NCI-H446 treated with DMSO at 0.1 percent for 48 hours (cell line): ENCODE data around the gene CRYGN.

Experiments used
- DNase-seq: peaks from one replicate; lab custom pipeline; 2025; lab: John Stamatoyannopoulos, UW

CRYGN gene

GRCh38 chr7:151406886-151407583 lies 32.9 kb downstream of the CRYGN start:
- DNase-seq: no peak

DNA sequence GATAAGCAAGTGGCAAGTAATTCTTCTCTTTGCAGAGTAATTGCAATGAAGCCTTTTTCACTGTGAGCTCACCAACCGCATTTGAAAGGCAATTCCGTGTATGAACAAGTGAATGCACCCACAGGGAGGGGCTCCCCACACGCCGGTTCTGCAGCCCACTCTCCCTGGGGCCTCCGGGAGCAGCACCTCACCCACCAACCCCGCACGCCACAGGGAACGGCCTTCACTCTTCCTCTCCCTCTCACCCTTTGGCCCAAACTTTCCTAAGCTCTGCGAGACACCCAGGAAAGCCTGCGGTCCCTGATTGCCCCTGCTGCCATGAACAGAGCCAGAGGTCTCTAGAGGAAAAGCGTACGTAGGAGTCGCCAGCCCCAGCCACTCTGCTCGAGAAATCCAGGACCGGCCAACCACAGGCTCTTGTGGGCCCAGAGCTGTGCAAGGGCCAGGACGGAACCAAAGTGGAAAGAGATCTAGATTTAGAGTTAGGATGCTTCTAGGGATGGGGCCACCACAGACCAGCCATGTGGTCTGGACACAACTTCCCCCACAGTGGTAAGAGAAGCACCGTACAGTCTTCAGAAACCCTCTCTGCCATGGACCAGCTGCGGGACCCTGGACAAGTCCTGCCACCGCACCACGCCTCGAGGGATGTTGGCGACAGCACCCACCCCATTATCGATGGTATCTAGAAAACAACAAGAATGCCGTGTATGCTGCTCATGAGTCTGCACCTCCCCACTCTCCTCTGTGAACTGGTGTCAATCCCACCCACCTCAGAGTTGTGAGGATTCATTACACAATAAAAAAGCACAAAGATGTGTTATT lies 33.7 kb downstream of the CRYGN start:
- no peak for DNase-seq

- no peak for DNase-seq
Measured at GRCh38 chr7:151405588-151405987, 34.4 kb downstream of the CRYGN start.

GRCh38 chr7:151405056-151405455 lies 34.9 kb downstream of the CRYGN start:
- DNase-seq: no peak

GRCh38 chr7:151404216-151405011 lies 35.5 kb downstream of the CRYGN start:
- DNase-seq: no peak

DNA sequence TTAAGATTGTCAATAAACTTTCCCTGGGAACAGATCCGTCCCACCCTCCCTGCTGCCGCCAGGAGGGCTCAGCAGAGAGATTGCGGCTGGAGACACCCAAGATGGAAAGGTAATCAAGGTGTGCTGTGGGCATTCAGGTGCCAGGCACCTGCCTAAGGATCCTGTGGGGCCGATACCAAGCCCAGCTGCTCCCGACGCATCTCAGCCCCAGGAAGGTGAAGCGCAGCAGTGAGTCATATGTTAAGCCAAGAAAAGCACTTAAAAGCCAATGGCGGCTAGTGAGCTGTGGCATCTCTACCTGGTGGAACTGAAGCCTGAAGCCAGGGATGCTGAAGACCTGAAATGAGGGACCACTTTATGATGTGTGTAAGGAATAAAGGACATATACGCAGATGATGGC lies 36.2 kb downstream of the CRYGN start:
- no peak for DNase-seq

DNA sequence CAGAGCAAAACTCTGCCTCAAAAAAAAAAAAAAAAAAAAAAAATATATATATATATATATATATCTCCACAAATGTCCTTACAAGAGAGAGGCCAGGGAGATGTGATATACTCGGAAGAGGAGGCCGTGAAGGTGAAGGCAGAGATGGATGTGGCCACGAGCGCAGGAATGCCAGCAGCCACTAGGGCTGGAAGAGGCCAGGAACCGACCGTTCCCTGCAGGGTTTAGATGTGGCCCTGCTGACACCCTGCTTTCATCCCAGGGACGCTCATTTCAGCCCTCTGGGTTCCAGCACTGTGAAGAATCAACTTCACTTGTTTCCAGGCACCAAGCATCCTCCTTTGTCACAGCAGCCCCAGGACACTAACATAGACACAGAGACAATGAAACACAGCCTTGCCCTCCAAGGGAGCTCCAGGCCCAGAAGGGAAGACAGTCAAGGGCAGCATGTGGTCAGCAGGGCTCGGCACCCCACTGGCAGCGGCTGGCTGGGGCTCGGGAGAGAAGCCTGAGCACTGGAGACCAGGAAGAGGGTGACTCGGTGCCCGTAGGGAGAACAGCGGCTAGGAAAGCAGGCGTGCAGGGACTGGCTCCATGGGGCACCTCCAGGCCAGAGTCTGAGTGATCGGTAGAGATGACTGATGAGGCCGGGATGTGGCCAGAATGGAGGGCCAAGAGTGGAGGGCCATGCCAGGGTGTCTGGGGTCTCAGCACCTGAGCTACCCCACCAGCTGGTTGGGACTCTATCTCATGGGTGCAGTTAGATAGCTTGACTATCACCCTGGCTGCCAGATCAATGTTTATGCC lies 37.7 kb downstream of the CRYGN start:
- DNase-seq: no peak

DNA sequence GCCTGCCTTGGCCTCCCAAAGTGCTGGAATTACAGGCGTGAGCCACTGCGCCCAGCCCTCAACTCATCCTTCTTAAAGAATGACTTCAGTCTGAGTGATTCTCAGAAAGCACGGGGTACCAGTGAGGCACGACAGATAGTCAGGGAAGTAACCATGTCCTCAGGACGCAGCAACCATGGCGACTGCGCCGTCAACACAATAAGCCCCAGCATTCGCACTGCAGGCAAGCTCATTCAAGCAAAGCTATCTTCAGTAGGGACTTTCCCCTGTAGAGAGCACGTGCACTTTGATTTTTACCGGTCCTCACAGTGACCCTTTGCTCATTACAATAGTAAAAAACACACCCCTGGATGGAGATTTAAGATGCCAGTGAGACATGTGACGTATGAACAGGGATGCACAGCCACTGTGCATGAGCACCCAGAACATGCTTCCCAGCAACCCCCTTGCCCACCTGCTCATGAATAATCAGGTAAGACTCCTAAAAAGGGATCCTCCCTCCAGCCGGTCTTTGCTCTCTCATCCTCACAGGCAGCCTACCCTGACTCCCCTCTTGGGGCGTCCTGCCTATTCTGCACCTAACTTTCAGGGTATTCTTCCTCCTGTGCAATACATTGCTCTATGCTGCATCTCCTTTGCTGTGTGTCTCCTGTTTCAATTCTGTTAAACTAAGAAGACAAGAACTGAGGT lies 39.2 kb downstream of the CRYGN start:
- DNase-seq: no peak

GRCh38 chr7:151399906-151400305 lies 40.0 kb downstream of the CRYGN start:
- no peak for DNase-seq

- DNase-seq: no peak
Measured at GRCh38 chr7:151399305-151399601, 40.7 kb downstream of the CRYGN start.

- DNase-seq: no peak
Measured at GRCh38 chr7:151398446-151399304, 41.3 kb downstream of the CRYGN start.

- DNase-seq: no peak
Measured at GRCh38 chr7:151397026-151397425, 42.9 kb downstream of the CRYGN start.

- no peak for DNase-seq
Measured at GRCh38 chr7:151396328-151396970, 43.5 kb downstream of the CRYGN start.

DNA sequence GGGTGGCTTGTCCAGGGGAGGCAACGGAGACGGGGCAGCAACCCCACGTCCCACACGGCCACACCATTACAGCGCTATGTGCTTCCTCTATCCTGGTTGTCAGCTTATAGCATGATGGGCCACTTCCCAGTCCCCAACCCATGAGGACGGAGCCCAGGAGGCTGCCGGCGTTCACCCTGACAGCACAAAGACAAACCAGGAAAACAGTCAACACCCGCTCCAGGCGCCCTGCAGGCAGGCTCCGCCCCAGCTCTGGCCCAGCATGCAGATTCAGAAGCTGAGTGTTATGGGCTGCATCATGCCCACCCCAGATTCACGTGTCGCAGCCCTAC lies 44.9 kb downstream of the CRYGN start:
- DNase-seq: no peak

DNA sequence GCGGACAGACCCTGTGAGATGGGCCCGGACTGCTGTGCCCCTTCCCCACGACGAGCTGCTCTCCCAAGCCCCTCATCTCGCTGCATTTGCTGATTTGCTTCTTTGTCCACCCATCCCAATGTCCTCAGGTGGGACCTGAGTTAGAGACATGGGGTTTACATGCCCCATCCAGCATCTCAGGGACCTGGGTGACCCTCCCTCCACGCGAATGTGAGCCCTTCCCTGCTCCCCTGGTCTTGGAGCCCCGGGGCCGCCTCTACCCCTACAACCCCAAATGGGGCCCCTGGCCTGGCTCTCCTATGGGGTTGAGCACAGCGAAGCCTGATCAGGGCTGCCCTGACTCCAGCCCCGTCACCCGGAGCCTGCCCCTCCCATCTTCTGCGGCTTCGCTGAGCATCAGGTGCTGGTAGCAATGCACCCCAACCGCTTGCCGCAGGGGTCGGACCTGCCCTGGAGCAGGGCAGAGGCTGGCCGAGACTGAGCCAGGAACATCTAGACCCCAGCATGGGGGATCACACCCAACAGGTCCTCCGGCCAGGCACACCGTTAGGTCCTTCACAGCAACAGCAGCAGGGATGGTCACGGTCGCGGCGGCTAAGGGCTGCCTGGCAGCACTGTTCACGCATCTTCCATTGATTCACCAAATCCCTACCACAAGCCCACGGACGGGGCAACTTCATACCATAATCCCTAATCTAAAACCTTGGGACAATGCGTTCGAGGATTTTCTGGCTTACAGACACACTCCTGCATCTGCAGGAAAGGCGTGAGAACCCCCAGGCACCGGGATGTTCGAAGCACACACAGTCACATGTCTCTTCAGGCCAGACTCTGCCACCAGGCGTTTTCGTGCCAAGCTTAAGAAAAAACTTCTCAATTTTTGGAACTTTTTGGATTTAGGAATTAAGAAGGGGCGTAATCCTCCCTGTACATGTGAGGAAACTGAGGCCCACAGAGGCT lies 45.6 kb downstream of the CRYGN start:
- DNase-seq: no peak

DNA sequence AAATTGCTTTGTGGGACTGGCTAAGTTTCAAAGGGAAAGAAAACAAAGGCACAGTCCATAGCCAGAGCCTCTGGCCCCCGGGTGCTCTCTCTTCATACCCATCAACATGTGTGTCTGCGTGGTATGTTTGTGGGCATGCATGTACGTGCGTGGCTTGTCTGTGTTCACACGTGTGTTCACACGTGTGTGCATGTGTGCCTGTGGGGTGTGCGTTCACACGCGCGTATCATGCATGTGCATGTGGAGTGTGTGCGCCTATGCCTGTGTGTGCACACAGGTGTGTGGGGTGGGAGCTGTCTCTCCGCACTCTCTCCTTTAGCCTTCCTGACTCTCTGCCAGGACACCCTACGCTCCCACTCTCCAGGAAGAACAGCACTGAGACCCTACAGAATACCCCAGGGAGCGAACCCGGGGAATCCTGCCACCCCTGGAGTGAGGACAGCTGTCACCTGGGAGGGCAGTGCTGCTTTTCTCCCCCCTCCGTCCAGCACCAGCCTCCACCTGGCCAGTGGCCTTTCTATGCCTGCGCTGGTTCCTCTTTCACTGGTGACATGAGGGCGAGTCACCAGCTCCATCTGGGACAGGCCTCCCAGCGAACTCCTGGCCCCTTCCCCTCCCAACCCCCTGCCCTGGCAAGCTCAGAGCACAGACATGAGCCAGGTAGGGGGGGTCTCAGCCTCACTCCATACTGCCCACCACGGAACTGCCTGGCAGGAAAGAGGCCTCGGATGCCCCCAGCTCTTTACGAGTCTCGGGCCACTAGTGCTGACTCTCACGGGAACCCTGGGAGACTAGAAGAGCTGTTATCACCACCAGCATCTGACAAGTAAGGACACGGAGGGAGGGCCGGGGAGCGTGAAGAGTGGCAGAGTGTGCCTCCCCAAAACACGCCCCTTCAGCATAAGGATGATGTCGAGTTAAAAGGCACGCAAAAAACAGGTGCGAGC lies 46.6 kb downstream of the CRYGN start:
- no peak for DNase-seq

DNA sequence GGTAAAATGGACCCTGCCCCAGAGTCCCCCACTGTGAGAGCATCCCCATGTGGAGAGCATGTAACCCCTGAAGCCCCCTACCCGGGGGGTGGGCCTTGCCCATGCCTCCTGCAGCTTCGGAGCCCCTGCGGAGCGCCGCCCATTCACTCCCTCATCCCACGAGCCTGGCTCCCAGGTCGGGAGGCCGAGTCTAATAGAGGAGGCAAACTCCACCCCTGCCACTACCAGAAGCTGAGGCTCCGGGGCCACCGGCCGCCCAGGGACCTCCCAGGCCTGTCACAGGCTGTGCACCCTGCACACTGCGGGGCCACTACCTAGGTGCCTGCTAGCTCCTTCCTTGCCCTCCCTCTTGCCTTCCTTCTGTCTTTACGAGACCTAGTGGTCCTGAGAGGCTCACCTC lies 47.5 kb downstream of the CRYGN start:
- no peak for DNase-seq

- no peak for DNase-seq
Measured at GRCh38 chr7:151392002-151392401, 47.9 kb downstream of the CRYGN start.
